Limb (tissue), 2 donors: ENCODE data around the gene ZNF776.
"Not testable (repeated sequence)": the region's sequence is repeated elsewhere in the genome, so short reads cannot be mapped to it uniquely, and the experiment has no call there.

Experiments used
- DNase-seq, 2 donors: peaks; one replicate each; pipeline ENCODE4 v3.0.0-alpha.2; 2016; ENCODE audit errors: extremely low spot score in 2 of 2

The ZNF776 gene

DNA sequence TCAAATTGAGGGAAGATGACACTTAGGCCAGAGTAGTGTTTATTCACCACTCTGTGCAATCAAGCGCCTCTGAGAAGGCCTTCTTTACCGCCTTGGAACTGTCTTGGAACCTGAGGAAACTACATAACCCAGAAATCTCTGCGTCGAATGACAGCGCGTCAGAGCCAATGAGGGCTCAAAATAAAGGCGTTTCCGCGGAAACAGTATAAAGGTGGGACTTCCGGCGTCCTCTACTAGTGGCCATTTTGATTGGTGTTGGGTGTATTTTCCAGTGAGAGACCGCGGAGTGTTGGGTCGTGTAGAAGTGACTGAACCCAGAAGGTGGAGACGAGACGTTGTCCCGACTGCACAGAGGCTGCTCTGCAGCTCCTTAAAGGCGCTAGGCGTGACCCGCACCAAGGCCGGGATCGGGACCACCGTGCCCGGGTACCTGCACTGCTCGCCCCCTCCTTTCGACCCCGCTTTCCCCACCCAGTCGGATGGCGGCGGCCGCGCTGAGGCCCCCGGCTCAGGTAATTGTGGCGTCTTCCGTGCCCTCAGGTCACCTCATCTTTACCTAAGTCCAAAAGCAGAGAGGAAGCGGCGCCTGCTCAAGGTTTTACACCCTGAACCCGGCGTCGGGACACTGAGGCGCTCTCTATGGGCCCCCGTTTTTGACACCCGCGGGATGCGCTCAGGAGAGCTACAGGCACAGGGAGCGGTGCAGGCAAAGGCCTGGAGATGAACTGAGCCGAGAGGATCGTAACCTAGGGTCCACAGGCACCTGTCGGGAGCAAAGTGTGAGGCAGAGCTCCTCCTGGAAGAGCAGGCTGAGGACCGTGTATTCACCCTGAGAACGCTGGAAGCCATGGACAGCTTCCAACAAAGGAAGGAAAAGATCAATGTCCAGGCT is at the start of gene ZNF776:
ZNF776 (plus strand) TSS at position 236 of the 892 bp plus-strand sequence; CDS start at position 480, 244 bp downstream.
- peak; percentile 87 to 93 for DNase-seq

GRCh38 chr19:57701625-57702024 is 45.0 kb upstream of the ZNF776 start:
- no peak for DNase-seq

DNA sequence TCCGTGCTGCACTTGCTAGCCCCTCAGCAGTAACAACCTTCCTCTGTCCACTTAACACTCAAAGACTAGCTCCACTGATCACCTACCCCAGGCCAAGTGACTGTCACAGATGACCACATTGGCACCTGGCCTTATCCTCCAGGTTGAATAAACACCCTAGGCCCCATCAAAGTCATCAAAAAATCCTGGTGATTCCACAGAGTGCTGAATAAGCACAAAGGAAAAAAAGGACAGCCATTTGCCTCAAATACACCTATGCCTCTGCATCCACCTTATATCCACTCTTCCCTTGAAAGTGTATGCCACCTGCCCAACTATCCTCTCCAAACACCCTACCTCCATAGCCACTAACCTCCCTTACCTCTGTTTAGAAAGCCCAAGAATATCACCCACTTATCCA is 40.3 kb upstream of the ZNF776 start:
- no peak for DNase-seq

DNA sequence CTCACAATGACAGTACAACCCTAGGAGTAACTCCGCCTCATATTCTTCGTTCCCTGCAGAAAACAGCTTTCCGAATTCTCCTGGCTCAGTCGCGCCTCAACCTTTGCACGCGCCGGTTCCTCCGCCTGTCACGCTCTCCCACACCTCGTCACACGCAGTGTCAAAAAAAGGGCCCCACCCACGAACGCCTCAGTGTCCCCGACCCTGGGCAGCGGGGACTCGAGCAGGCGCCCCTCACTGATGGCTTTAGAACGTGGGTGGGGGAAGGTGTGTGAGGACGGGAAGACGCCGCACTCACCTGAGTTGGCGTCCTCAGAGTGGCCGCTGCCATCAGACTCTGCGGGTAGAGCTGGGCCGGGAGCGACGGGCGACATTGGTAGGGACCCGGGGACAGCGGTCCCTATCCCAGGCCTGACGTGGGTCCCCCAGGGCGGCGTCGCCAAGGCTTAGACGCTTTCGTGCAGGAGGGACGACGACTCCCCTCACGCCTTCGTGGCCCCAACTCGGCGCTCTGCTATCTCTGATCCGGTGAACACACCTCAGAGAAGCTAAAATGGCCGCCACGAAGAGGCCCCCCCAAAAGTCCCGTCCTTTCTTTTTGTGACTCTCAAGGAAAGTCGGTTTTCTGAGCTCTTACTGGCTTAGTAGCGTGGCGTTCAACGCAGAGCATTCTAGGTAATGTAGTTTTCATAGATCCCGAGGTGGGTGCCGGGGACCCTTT is 37.8 kb upstream of the ZNF776 start, which contains the start of gene ZNF154:
ZNF154 (minus strand) TSS at position 564 of the 721 bp plus-strand sequence; CDS start at position 331, 233 bp downstream.
- peak; percentile 85 to 92 for DNase-seq

DNA sequence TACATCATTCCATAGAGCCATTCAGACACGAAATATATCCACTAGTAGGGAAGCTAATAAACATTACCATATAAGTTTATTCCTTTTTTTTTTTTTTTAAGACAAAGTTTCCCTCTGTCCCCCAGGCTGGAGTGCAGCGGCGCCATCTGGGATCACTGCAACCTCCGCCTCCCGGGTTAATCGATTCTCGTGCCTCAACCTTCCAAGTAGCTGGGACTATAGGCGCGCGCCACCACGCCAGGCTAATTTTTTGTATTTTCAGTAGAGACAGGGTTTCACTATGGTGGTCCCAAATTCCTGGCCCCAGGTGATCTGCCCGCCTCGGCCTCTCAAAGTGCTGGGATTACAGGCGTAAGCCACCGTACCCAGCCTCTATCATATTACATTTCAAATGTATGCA is 37.0 kb upstream of the ZNF776 start:
- DNase-seq = no peak

DNA sequence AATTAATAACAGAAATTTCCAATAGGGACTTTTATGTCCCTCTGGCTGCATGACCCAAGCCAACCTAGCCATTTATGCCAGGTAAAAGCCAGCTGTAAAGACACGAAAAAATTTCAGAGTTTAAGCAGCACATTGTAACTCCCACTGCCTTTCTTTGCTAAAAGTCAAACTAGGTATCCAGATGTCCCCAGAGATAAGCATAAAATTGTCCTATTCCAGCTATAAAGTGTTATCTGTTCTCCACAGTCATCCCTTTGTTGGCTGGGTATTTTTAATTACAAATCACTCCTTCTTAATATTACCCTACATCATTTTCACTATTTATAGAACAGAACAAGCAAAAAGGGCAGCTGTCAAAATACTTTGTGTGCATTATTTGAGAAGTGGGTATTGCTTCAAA is 34.4 kb upstream of the ZNF776 start:
- DNase-seq = no peak

DNA sequence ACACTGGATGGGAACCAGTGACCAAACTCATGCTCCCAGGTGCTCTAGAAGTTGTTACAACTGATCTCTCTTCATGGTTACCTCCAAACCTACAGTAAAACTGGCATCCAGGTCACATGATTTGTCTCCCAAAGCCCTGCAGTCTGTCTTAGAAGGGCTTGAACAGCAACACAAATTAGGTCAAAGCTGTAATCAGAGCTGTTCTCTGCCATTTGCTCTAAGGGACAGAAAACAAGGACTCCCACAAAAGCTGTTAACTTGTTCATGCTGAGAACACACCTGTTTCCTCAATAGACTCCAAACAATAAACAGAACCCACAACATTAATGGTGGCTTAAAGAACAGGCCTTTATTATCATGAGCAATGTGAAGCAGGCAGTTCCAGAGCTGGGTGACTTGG is 27.2 kb upstream of the ZNF776 start:
- no peak for DNase-seq

- no peak for DNase-seq
These were observed 26.6 kb upstream of the ZNF776 start for GRCh38 chr19:57719901-57720519.

DNA sequence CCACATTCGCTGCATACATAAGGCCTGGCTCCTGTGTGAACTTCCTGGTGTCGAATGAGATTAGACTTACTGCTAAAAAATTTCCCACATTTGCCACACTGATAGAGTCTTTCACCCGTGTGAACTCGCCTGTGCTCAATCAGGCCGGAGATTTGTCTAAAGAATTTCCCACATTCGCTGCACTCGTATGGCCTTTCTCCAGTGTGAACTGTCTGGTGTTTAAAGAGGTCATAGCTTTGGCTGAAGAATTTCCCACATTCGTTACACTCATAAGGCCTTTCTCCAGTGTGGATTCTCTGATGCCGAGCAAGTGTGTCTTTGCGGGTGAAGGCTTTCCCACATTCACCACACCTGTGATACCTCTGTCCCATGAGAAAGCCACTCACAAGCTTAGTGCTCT is 25.7 kb upstream of the ZNF776 start:
- no peak for DNase-seq

- DNase-seq = peak; percentile 29 to 43
These were observed 8.3 kb upstream of the ZNF776 start for GRCh38 chr19:57738320-57738719.

DNA sequence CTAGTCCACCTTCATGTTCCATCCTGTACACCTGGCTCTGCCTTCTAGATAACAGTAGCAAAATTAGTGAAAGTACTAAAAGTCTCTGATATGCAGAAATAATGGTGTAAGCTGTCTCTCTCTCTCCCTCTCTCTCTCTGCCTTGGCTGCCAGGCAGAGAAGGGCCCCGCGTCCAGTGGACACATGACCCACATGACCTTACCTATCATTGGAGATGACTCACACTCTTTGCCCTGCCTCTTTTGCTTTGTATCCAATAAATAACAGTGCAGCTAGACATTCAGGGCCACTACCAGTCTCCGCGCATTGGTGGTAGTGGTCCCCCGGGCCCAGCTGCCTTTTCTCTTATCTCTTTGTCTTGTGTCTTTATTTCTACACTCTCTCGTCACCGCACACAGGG is 7.8 kb upstream of the ZNF776 start:
- not testable (repeated sequence) for DNase-seq

DNA sequence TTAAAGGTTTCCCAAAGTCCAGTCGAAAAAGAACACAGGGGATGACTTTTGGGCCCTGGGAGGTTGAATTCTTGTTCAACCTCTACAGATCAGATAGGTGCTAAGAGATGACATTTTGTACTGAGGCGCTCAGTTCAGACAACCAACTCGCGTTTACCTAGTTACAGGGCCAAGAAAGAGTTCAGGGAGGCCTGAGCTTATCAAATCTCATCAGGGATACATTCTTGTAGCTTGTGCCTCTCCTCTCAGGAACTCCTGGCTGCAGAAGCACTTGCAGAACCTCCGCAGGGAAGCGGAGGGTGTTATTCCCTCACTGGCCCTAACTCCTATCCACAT is 825 bp downstream of the ZNF776 start:
- DNase-seq = no peak

- no peak for DNase-seq
These were observed 1.4 kb downstream of the ZNF776 start for GRCh38 chr19:57748029-57748428.

GRCh38 chr19:57754091-57754673 is 7.6 kb downstream of the ZNF776 start:
- DNase-seq = no peak

DNA sequence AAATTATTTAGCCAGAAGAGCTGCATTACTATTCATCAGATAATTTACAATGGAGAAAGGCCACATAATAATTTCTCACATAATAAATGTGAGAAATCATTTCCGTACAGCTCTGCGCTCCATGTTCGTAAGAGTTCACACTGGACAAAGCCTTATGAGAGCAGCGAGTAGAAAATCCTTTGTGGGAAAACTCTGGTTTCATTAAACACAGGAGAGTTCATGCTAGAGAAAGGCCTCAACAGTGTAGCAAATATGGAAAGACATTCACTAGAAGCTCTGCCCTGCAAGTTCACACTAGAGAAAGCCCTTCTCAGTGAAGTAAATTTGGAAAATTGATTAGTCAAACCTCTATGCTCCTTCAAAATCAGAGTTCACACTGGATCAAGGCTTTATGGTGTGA is 8.4 kb downstream of the ZNF776 start:
- DNase-seq = no peak

DNA sequence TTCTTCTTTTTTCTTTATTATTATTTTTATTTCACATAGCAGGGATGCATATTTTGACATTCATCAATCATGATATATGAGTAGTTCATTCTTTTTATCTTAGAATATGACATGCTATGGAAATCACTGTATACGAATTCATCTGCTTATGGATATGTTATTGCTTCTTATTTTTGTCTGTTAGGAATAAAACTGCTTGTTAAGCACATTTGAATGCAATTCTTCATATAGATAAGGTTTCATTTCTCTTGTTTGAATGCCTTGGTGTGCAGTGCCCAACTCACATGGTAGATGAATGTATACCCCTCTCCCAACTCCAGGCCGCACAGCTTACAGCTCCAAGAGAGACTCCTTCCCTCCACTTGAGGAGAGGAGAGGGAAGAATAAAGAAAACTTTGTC is 11.3 kb downstream of the ZNF776 start:
- DNase-seq = no peak

DNA sequence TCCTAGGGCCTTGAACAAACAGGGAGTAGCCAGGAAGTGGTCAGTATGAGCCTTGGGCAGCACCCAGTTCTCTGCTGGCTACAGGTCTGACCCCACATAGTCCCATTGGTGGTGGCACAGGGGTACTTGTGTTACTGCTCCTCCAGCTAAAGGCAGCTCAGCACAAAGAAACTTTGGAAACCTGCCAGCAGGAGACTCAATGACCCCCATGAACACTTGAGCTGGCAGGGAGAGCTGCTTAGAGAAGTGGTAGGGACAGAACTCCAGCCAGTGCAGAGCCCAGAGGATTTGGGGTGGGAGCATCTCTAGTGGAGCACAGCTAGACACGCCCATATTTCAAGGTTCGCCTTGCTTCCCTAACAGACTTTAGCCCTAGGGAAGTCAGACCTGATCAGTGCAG is 12.5 kb downstream of the ZNF776 start:
- DNase-seq = no peak

DNA sequence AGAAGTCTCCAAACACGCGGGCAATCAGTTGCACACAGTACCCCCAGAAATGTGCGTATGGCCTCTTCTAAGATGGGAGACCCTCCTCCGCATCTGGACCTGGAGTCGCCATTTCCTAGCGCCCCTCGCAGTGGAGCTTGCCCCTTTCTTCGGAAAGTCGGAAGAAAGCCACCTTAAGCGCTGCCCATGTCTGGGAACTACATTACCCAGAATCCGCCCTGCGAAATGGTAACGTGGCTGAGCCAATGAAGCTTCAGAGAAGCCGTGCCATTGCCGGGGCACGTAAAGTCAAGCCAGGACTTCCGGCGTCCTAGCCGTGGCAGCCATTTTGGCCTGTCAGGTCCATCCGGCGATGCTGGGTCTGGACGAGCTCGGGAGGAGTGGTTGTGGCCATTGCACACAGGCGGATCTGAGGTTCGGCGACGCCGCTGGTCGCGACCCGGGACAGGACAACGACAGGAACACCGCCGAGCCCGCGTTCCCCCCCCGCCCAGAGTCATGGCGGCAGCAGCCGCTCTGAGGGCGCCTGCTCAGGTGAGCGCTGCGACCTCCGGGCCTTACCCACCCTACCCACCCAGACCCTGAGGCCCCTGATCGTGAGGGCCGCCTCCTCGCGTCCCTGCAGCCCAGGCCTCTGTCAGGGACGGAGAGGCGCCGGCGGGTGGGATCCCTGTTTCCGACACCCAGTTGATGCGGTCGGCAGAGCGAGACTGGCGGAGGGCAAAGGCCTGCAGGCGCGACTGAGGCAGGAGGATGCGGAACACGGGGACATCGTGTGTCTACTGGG is 22.9 kb downstream of the ZNF776 start, which contains the start of gene ZNF586:
ZNF586 (plus strand) TSS at position 332 of the 787 bp plus-strand sequence; CDS start at position 499, 167 bp downstream.
- peak; percentile 87 to 89 for DNase-seq

- DNase-seq = no peak
These were observed 24.8 kb downstream of the ZNF776 start for GRCh38 chr19:57771417-57771816.

GRCh38 chr19:57773488-57773887 is 26.9 kb downstream of the ZNF776 start:
- no peak for DNase-seq

DNA sequence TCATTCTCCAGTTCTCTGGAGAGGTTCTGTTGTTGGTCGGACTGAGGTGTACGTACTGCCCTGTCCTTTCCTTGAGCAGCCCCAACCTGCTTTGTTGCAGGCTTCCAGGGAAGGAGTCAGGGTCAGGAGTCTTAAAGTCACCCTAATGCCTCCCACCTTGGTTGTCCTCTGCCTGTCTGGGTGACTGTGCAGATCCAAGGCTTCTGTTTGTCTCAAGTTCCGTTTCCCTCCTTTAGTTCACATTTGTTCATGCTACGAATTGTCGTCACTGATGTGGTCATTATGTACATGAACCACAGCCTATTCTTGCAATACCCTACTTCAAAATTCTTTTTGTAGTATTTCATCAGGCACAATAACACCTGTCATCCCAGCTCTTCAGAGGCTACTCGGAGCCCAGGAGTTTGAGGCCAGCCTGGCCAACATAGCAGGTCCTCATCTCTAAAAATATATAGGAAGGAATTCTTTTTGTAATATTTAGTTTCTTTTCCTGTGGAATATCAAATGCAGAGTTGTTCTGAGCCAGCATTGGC is 30.2 kb downstream of the ZNF776 start:
- DNase-seq = no peak
